Kidney (tissue), 14 donors: Measurements from ENCODE around the gene CAPN7. TPM values are rescaled to one million over a fixed set of nuclear protein-coding genes. Genes with fewer than 3 reads are reported as not detected.

Experiments
- DNase-seq, 5 donors: peaks; one replicate each; pipeline ENCODE4 v3.0.0-alpha.2; 2013 to 2020
- FAIRE-seq: peaks from 2 replicates; lab custom pipeline; 2012; peaks lifted over from hg19 to GRCh38; lab: Jason Lieb, UNC
- H3K27ac ChIP-seq, 2 donors: one replicate each; pipeline ENCODE4 v1.7.0; 2013; ENCODE audit warnings: low read depth in 2 of 2, low read length in 2 of 2, inconsistent platforms in 1 of 2
- H3K27me3 ChIP-seq: one replicate; pipeline ENCODE4 v1.7.1; 2013; ENCODE audit warnings: low read length, inconsistent platforms; ENCODE audit not compliant: control insufficient read depth, insufficient read depth
- H3K36me3 ChIP-seq, 3 donors: one replicate each; pipeline versions ENCODE4 v1.7.0 to v1.7.1; 2013; ENCODE audit warnings: low read length in 3 of 3, control low read depth in 1 of 3, inconsistent platforms in 1 of 3; ENCODE audit not compliant: insufficient read depth in 3 of 3, control insufficient read depth in 2 of 3
- H3K4me1 ChIP-seq, 3 donors: one replicate each; pipeline versions ENCODE4 v1.7.0 to v1.7.1; 2013; ENCODE audit warnings: low read length in 3 of 3, inconsistent platforms in 1 of 3, low read depth in 1 of 3; ENCODE audit not compliant: control insufficient read depth in 2 of 3, insufficient read depth in 2 of 3
- H3K4me3 ChIP-seq, 3 donors: one replicate each; pipeline versions ENCODE4 v1.7.0 to v1.8.1; 2013; ENCODE audit warnings: low read length in 3 of 3, control low read depth in 1 of 3, inconsistent platforms in 1 of 3
- H3K9ac ChIP-seq, 3 donors: one replicate each; pipeline versions ENCODE4 v1.7.0 to v1.7.1; 2013; ENCODE audit warnings: low read length in 3 of 3, control low read depth in 1 of 3, inconsistent platforms in 1 of 3
- H3K9me3 ChIP-seq, 3 donors: one replicate each; pipeline versions ENCODE4 v1.7.0 to v1.7.1; 2013; ENCODE audit warnings: low read length in 3 of 3, control low read depth in 1 of 3, inconsistent platforms in 1 of 3; ENCODE audit not compliant: control insufficient read depth in 2 of 3, insufficient read depth in 1 of 3
- CTCF ChIP-seq: IDR thresholded peaks from 3 replicates; pipeline ENCODE4 v1.5.1; 2012; ENCODE audit warnings: mild to moderate bottlenecking, moderate library complexity, borderline replicate concordance; ENCODE audit not compliant: insufficient read depth; ENCODE audit errors: extremely low read depth
- intact Hi-C: fragments of 100-400 bp; cut with DNase I; formaldehyde crosslinking; loops from one replicate; pipeline ENCODE4 v1.11.1; 2022
- polyA plus RNA-seq: library from polyadenylated mRNA; stranded (reverse); fragments of 350-450 nt; fragmentation: Illumina TruSeq; extraction: RNeasy Lipid Tissue Mini Kit (QIAGEN cat#74804); gene quantifications from one replicate; pipeline ENCODE4 v1.2.3, GENCODE V29; 2014; ENCODE audit warnings: low read depth, low replicate concordance; ENCODE audit not compliant: insufficient read depth
- total RNA-seq: library from RNA; stranded (reverse); fragmentation: NEBNext Ultra II Directional; extraction: Animal tissue kit (Norgen Biotek cat#: 25700); gene quantifications from one replicate; pipeline ENCODE4 v1.2.1, GENCODE V29; 2021
- donor health status: control.
- donor health status: control.
- donor health status: control.
- donor health status: control.
- donor health status: control.
- donor health status: DM: yes; HTN: yes; CAD: no.
- donor health status: Normal renal cell carcinoma (clear cell type).

Gene CAPN7
- total and polyA plus RNA-seq, 2 donors from 2014 or later, result 14.9 to 40.7 TPM

DNA sequence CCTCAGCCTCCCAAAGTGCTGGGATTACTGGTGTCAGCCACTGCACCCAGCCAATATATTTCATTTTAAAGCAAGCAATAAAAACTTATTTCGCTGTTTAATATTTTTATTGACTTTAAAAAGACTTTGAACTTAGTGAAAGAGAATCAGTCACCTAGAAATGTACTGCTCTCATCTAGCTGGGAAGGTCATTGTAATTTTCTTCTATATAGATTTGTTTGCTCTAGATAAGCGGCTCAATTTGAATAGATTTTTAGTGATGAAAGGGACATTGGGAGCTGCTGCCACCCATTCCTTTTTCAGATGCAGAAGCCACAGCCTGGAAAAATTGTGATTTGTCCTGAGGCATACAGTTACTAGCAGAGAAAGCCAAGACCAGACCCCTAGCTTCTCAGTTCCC, 40.1 kb downstream of the CAPN7 start:
- no peaks in the 10 kb centered on the region for H3K9me3 ChIP-seq
- H3K4me3 ChIP-seq, result no peak overlapping the region
- peaks cover 19 to 43% (median 27%) of the 10 kb centered on the region in 3 donors for H3K36me3 ChIP-seq
- DNase-seq (no peak), FAIRE-seq (no peak)
- intact Hi-C loops, result no loop called here
- H3K27me3 ChIP-seq, result no peaks in the 10 kb centered on the region
- H3K9ac ChIP-seq, result no peak overlapping the region
- no peak for TF ChIP-seq CTCF
- H3K27ac ChIP-seq, result no peak overlapping the region
- no peaks in the 10 kb centered on the region for H3K4me1 ChIP-seq

- intact Hi-C loops, result no loop called here
- Histone ChIP-seq H3K27me3 (no peaks in the 10 kb centered on the region), H3K27ac (no peak overlapping the region), H3K4me3 (no peak overlapping the region), H3K36me3 (peaks cover 2 to 56% (median 34%) of the 10 kb centered on the region in 3 donors), H3K9me3 (no peaks in the 10 kb centered on the region), H3K4me1 (no peaks in the 10 kb centered on the region), H3K9ac (no peak overlapping the region)
- TF ChIP-seq CTCF, result no peak
- DNase-seq, result no peak
- no peak for FAIRE-seq
Measured at GRCh38 chr3:15253023-15253697, 47.1 kb downstream of the CAPN7 start.

DNA sequence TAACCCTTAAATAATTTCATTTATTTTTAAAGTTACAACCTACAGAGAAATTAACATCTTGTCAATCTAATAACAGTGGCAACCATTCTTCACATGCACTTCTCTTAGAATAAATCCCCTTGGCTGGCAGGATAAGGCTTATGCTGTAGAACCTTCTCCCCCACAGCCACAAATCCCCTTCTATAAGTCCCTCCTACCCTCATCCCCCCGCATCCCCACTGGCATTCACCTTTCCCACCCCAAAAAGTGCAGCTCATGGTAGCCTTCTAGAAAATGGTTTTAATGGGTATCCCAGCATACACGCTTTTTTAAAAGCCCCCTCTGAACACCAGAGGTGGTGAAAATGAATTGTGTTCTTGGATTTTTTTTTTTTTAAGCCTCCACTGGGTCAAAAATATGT, 49.2 kb downstream of the CAPN7 start:
- Histone ChIP-seq H3K27me3 (no peaks in the 10 kb centered on the region), H3K4me3 (no peak overlapping the region), H3K9me3 (no peaks in the 10 kb centered on the region), H3K9ac (no peak overlapping the region), H3K36me3 (peaks cover 0 to 71% (median 44%) of the 10 kb centered on the region in 3 donors), H3K27ac (no peak overlapping the region), H3K4me1 (no peaks in the 10 kb centered on the region)
- no peak for TF ChIP-seq CTCF
- intact Hi-C loops, result no loop called here
- DNase-seq, result no peak
- no peak for FAIRE-seq

GRCh38 chr3:15256861-15257341, 50.9 kb downstream of the CAPN7 start:
- no peak overlapping the region for H3K27ac ChIP-seq
- intact Hi-C loops, result no loop called here

More at GRCh38 chr3:15256861-15257341, 50.9 kb downstream of the CAPN7 start:
- Histone ChIP-seq H3K4me3 (no peak overlapping the region), H3K9ac (no peak overlapping the region), H3K27me3 (no peaks in the 10 kb centered on the region), H3K9me3 (no peaks in the 10 kb centered on the region), H3K4me1 (no peaks in the 10 kb centered on the region), H3K36me3 (peaks cover 0 to 65% (median 50%) of the 10 kb centered on the region in 3 donors)
- no peak for FAIRE-seq
- no peak for DNase-seq
- TF ChIP-seq CTCF, result no peak
